OCI-LY1 (cell line): ENCODE measurements around the gene COL4A4.

Source experiments
- EZH2 ChIP-seq: fragments of 200-600 bp; sonication (generic), shearing (Covaris generic); IDR thresholded peaks from 2 replicates; pipeline ENCODE4 v1.8.0; 2017; ENCODE audit warnings: borderline replicate concordance, mixed run types, mild to moderate bottlenecking, antibody characterized with exemption, low read length, moderate library complexity, mixed read lengths
- TF ChIP-seq, protein P1 (sequence below): fragments of 200-600 bp; sonication (generic), shearing (Covaris generic); IDR thresholded peaks from 2 replicates; pipeline ENCODE4 v1.5.1; 2017; ENCODE audit warnings: mild to moderate bottlenecking, antibody characterized with exemption, low read length, moderate library complexity, mixed read lengths

DNA sequence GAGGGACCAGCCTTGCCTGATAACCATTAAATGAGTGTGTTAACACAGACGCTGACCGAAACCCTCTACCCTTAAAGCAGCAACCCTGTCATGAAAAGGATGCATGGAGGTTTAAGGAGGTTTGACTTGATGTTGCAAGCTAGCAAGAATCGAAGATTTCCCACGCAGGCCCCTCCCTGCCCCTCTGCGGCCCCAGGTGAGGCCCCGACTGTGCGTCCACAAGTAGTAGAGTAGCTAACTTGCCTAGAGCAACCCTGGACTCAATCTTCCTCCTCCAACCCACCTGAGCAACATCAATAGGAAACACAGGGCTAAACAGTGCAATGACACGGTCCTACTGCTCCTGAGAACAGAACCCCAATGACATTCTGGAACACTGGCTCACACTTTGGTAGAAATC, 150.1 kb downstream of the COL4A4 start:
- TF ChIP-seq, protein P1, sequence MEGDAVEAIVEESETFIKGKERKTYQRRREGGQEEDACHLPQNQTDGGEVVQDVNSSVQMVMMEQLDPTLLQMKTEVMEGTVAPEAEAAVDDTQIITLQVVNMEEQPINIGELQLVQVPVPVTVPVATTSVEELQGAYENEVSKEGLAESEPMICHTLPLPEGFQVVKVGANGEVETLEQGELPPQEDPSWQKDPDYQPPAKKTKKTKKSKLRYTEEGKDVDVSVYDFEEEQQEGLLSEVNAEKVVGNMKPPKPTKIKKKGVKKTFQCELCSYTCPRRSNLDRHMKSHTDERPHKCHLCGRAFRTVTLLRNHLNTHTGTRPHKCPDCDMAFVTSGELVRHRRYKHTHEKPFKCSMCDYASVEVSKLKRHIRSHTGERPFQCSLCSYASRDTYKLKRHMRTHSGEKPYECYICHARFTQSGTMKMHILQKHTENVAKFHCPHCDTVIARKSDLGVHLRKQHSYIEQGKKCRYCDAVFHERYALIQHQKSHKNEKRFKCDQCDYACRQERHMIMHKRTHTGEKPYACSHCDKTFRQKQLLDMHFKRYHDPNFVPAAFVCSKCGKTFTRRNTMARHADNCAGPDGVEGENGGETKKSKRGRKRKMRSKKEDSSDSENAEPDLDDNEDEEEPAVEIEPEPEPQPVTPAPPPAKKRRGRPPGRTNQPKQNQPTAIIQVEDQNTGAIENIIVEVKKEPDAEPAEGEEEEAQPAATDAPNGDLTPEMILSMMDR = no peak
- TF ChIP-seq EZH2 = no peak
